NCI-H82 (cell line): Measurements from ENCODE around the gene STEAP2.

Experiments
- DNase-seq: peaks from one replicate; lab custom pipeline; 2025; lab: John Stamatoyannopoulos, UW

Gene STEAP2

GRCh38 chr7:90194911-90195809, 16.4 kb upstream of the STEAP2 start:
- no peak for DNase-seq

GRCh38 chr7:90201500-90202195, 9.9 kb upstream of the STEAP2 start:
- no peak for DNase-seq

DNA sequence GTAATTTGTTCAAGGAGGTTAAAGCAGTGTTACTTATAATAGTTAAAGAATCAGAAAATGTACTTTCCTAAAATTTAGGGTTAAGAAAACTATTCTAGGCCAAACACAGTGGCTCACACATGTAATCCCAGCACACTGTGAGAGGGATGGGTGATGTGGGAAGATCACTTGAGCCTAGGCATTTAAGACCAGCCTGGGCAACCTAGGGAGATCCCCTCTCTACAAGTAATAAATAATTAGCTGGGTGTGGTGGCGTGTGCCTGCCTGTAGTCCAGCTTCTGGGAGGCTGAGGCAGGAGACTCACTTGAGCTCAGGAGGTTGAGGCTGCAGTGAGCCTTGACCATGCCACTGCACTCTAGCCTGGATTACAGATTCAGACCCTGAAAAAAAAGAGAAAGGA, 3.6 kb upstream of the STEAP2 start:
- DNase-seq, result no peak

DNA sequence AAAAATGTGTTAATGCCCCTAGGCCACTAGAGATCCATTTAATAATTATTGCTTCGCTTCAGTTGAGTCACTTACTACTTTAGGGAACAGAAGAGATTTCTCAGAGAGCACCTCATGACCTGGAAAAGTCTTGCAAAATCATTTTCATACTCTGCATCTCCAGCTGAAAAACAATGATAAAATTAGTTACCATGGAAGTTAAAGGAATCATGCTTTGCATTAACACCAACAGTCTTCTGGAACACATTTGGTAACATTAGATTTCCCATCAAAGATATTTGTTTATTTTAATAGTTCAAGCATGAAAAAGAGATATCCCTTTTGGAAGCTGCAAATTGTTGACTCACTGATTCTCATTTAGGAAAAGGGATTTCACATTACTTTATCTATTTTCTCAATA, 1.8 kb upstream of the STEAP2 start:
- no peak for DNase-seq

- no peak for DNase-seq
These were observed 1.1 kb upstream of the STEAP2 start for GRCh38 chr7:90210475-90210874.

DNA sequence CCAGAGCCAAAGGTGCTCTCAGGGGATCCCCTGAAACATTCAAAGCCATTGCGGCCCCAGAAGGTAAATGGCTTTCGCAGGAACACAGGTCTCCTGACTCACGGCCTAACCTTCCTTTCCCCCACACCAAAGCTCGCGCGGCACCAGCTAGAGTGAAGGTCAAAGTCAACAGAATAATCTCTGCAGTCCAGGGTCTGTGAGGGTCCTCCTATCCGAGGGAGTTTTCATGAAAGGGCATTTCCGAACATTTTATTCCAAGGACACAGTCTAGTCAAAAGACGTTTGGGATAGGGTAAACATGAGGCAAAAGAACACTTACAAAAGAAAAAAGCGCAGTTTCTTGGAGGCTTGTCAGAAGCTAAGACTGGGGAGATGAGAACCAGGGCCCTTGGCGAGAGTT, 559 bp upstream of the STEAP2 start:
- no peak for DNase-seq

DNA sequence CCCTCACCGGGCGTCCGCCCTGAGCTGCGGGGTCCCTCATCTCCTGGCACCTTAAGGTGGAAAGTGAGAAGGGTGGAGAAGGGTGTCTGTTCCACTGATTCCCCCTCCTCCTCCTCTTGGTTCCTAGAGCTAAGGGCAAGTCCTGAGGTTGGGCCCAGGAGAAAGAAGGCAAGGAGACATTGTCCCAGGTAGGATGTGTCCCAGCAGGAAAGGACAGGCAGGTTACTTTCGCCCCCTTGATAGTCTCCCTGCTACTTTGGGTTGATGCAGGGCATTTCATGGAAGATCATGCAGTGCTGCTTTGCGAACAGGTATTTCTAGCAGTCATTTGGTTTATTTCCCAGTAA, 582 bp downstream of the STEAP2 start:
- peak; percentile 56 for DNase-seq

DNA sequence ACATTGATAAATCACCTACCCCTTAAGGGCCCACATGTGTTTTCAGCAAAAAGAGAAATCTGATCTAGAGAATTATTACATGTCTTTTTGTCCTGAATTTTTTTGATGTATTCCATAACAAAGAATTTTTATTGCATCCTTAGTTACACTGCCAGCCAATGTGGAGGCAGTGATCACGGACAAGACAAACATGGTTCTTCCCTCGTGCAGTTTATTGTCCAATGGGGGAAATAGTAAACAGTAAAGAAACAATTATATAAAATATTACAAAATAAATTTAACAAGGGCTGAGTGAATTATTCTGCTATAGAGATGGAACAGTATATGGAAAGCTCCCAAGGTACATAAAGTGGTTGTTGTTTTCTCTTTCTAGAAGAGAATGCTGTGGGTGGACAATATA, 2.0 kb downstream of the STEAP2 start:
- DNase-seq, result no peak

DNA sequence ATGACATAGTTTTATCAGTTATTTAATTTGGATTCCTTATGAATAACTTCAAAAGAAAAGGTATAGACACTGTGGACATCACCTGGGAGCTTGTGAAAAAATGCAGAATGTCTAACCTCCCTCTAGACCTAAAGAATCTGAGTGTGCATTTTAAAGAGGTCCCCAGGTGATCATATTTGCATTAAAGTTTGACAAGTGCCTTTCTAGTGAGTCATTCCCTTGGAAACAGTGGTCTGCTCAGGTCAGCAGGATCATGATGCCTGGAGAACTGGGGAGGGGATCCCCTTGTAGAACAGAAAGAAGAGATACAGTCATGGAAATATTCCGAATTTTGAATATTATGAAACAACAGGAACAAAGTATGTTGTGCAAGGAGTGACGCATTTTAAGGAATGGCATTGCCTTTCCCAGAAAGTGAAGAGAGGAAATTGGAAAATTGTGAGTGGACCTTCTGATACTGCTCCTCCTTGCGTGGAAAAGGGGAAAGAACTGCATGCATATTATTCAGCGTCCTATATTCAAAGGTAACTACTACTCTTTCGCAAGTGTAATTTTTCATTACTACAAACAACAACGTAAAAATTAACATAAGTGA, 4.6 kb downstream of the STEAP2 start:
- no peak for DNase-seq

DNA sequence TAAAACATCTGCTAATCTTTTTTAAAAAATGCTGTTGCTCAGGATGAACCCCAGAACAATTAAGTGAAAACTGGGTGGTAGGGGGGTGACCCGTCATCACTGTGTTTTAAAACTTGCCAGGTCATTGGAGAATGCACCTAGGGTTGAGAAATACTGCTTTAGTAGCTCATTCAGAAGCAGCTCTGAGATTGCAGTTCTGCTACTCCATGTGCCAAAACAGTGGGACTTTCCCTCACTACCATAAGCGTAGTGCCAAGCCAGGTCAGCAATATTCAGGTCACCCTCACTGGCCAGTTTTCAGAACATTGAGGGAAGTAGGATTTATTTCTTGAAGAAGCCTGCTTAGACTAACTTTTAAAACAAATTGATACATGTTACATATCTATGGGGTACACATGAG, 5.2 kb downstream of the STEAP2 start:
- no peak for DNase-seq

DNA sequence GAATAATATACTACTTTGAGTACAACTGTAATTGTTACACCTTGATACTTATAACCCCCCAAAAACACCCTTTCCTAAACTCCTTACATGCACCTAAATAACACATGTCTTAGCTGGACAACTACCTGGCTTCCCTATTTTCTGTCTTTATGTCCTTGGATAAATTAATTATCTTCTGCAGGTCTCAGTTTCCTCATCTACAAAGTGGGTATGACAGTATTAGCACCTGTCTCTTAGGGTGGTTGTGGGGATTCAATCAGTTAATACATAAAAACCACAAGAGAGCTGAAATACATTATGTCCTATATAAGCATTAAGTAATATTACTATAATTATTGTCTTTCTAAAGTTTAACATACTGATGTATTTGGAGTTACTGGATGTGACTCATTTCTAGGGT, 10.8 kb downstream of the STEAP2 start:
- no peak for DNase-seq

DNA sequence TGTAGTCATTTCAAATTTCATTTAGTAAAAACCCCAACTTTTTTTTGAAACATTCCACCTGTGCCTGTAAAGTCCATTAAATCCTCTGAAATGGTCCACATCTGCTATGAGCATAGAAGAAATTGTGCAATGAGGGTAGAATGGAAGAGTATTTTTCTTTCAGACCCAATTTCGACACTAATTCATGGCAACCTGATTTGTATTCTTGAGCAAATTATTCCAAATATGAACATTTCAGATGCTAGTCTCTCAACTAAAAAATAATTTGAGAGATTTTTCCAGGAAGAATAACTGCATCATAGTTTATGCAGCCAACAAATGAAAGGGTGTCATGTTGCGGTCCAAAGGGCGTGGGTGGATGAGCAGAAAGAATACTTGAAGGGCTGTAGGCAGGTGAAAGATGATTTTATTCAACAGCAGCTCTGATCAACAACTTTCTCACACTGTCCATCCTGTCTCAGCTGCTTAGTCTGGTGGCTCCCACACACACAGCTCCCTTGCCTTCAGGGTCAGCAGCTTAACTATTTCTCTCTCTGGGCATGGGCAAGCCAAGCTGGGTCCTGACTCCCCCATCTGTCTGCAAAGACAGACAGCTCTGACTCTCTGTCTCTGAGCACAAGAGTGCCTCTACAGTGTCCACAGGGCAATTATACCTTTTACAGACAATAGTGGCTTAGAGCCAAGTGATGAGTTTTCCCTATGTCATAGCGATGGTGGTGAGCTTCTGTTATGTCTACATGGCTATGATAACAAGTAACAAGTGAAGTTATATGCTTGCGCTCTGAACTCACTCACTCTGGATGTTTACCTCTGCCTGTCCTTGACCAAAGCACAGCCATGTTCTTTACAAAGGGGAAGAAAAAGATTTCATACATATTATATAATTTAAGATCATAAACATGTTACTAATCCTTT, 11.5 kb downstream of the STEAP2 start:
- peak; percentile 32 for DNase-seq

GRCh38 chr7:90224195-90224594, 12.7 kb downstream of the STEAP2 start:
- no peak for DNase-seq

DNA sequence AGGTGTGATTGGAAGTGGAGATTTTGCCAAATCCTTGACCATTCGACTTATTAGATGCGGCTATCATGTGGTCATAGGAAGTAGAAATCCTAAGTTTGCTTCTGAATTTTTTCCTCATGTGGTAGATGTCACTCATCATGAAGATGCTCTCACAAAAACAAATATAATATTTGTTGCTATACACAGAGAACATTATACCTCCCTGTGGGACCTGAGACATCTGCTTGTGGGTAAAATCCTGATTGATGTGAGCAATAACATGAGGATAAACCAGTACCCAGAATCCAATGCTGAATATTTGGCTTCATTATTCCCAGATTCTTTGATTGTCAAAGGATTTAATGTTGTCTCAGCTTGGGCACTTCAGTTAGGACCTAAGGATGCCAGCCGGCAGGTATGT, 13.6 kb downstream of the STEAP2 start:
- peak; percentile 76 for DNase-seq

DNA sequence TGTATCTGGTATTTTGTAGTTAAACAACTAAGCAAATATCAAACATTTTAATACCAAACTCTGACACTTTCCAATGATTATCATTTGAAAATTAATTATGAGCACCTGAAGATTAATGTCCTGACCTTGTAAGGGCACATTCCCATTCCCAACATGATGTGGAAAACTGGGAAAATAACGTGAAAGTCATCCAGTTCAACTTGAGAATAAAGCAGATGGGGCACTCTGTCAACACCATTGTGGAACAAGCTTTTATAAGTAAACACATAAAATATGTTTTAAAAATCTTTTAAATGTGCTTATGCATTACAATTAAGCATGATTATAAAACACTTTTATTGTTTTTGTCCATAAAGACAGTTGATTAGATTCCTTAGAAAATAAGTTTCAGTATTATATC, 14.1 kb downstream of the STEAP2 start:
- DNase-seq, result no peak

DNA sequence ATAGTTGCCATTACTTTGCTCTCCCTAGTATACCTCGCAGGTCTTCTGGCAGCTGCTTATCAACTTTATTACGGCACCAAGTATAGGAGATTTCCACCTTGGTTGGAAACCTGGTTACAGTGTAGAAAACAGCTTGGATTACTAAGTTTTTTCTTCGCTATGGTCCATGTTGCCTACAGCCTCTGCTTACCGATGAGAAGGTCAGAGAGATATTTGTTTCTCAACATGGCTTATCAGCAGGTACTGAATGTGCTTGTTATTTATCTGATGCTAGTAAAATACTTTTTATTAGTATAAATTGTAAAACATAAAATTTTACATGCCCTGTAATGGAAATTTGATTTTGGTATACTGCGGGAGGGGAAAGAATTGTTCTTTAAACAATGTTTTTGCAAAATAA, 15.7 kb downstream of the STEAP2 start:
- DNase-seq, result no peak

GRCh38 chr7:90229682-90230081, 18.1 kb downstream of the STEAP2 start:
- DNase-seq, result no peak

DNA sequence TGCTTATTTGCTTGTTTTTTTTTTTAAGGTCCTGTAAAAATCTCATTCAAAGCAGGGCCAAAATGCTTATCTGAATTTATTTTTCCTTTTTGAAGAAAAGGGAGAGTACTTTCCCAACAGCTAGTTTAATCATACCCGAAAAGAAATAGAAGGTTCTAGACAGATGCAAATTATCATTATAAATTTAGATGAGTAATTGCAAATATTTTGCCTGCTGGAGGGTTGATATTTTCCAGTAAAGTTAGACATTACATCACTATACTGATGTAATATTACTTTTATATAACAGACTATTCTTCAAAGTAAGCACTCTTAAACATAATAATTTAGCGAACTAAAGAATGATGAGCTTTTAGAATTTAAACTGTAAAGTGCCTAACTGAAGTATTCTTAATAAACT, 19.3 kb downstream of the STEAP2 start:
- DNase-seq, result no peak

- no peak for DNase-seq
These were observed 19.8 kb downstream of the STEAP2 start for GRCh38 chr7:90231304-90231703.

GRCh38 chr7:90232430-90232829, 20.9 kb downstream of the STEAP2 start:
- no peak for DNase-seq

DNA sequence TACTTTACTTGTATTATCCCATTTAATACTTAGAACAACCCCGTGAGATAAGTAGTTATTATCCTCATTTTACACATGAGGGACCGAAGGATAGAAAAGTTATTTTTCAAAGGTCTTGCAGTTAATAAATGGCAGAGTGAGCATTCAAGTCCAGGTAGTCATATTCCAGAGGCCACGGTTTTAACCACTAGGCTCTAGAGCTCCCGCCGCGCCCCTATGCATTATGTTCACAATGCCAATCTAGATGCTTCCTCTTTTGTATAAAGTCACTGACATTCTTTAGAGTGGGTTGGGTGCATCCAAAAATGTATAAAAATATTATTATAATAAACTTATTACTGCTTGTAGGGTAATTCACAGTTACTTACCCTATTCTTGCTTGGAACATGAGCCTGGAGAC, 22.0 kb downstream of the STEAP2 start:
- DNase-seq, result no peak

DNA sequence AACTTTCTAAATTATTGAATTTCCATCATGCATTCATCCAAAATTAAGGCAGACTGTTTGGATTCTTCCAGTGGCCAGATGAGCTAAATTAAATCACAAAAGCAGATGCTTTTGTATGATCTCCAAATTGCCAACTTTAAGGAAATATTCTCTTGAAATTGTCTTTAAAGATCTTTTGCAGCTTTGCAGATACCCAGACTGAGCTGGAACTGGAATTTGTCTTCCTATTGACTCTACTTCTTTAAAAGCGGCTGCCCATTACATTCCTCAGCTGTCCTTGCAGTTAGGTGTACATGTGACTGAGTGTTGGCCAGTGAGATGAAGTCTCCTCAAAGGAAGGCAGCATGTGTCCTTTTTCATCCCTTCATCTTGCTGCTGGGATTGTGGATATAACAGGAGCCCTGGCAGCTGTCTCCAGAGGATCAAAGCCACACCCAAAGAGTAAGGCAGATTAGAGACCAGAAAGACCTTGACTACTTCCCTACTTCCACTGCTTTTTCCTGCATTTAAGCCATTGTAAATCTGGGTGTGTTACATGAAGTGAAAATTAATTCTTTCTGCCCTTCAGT, 25.3 kb downstream of the STEAP2 start:
- DNase-seq, result peak; percentile 91
